Activated naive CD4-positive, alpha-beta T cell treated with Interleukin-2 at 50 U/mL for 16 hours (primary cell): ENCODE data around the gene ABCB8.

Experiments used
- DNase-seq: peaks from one replicate; pipeline ENCODE4 v3.0.0-alpha.2; 2020

The ABCB8 gene

DNA sequence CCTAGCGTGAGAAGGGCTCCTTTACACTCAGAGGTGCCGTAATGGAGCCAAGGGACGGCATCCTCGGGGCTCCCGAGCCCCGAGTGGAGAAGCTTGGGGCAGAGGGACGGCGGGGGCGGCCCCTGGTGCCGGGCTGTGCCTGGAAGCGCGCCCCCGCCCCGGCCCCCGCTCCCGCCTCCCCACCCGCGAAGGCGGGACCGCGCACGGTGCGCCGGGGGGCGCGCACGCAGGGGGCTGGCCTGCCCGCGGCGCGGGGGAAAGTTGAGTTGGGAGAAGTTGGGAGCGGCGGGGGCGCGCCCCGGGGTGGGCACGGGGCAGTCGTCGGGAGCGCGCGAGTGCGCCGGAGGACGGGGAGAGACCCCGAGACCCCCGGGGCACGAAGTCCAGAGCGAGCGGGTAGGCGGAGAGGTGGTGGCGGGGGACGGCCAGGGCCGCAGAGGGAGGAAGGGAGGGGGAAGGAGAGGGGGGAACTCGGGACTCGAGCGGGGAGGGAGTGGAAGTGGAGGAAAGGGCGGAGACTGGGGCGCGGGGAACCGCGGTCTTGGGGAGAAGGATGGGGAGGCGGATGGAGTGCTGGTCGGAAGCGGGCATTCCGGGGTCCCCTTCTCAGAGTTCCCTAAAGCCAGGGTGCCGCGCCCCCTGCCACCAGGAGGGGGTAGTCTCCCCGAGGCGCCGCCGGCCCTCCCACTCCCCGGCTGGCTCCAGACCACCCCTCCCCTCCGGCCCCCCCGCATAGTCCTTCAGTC, 31.3 kb downstream of the ABCB8 start, which contains the start of gene SLC4A2:
Gene SLC4A2 (plus strand): TSS at position 223 of the 746 bp plus-strand sequence. CDS start 2,399 bp downstream, outside the sequence.
- DNase-seq, result peak; percentile 73

DNA sequence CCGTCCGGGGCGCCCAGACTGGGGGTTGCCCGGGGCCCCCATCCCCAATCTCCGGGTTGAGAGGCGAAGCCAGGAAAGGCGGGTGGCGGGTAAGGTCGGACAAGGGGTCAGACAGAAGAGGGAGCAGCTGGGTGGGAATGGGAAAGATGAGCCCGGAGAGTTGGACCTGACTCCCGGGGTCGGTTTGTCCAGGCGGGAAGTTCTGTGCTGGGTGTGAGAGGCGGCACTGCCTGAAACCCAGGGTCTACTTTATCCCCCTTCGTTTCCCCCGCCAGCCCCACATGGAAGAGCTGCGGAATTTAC, 31.8 kb downstream of the ABCB8 start:
- no peak for DNase-seq

DNA sequence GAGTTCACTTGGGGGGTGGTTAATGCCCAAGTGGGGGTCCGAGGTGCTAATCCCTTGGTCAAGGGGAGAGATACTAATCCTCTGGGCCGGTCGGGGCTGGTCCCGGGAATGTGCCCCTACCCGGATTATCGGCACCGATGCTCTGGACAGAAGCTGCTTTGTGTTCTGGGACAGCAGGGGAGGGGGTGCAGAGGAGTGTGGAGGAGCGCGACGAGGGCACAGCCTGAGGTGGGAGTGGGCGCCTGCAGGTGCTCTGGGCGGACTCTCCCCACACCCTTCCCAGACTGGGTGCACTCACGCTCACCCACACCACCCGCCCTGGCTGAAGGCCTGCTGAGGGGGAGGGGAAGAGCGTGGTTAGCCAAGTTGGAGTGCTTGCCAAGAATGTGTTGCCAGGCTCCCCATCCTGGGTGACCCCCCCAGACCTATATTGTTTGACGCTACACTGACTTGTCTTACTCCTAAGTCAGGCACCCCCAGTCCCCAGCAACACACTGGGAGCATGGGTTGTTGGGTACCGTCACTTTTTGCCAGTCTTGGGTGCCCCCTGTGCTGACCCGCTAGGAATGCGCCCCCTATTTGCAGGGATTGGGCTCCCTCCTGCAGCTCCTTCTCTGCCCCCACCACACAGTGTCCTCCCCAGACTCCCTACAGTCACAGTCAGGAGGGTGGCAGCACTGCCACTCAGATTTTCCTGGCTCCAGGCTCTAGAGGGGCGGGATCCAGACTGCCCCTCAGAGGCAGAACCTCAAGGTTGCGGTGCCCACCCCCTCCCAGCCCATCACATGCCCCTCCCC, 32.4 kb downstream of the ABCB8 start:
- peak; percentile 24 for DNase-seq

DNA sequence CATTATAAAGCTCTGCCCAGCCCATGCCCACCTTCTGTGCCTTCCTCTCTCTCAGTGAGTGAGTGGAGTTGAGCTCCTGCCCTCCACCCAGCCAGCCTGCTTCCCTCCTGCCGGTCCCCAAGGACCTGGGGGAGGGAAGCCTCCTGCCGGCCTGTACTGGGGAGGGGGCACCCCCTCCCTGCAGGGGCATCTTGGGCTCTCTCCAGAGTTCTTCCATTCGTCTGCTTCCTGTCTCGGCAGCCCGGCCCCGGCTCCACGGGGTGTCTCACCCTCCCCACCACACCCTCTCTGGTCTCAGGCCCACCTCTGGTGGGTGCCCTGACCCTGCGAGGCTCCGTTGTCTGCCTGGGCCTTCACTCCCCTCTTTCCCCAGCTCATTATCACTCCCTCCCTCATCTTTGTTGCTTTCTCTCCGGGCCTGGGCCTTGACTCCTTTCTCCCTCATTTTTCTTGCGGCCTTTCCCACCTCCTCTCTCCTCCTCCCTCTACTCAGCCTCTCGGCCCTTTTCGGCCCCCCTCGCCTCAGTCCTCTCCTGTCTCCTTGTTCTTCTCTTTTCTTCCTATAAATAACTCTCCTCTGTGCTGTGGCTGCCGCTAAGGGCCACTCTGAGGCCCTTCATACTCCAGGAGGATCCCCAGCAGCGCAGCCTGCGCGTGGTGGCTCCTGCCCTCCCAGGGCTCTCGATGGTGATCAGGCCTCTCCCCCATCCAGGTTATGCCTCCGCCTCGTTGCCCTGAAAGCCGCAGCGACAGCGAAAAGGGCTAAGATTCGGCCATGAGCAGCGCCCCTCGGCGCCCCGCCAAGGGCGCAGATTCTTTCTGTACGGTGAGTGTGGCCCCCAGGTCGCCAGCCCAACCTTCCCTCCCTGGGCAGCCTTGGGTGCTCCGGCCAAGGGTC, 33.2 kb downstream of the ABCB8 start:
- no peak for DNase-seq

DNA sequence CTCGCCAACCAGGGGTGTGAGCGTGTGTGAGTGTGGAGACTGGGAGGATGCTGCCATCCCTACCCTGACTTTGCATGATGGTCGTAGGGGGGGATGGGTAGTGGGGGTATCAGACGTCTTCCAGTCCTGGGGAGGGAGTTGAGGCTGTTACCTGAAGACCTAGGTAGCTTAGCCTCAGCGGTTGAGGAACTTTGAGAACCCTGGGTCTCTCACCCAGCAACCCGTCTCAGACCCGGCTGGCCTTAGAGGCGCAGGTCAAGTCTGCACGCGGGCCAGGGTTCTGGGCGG, 33.8 kb downstream of the ABCB8 start:
- DNase-seq, result no peak

DNA sequence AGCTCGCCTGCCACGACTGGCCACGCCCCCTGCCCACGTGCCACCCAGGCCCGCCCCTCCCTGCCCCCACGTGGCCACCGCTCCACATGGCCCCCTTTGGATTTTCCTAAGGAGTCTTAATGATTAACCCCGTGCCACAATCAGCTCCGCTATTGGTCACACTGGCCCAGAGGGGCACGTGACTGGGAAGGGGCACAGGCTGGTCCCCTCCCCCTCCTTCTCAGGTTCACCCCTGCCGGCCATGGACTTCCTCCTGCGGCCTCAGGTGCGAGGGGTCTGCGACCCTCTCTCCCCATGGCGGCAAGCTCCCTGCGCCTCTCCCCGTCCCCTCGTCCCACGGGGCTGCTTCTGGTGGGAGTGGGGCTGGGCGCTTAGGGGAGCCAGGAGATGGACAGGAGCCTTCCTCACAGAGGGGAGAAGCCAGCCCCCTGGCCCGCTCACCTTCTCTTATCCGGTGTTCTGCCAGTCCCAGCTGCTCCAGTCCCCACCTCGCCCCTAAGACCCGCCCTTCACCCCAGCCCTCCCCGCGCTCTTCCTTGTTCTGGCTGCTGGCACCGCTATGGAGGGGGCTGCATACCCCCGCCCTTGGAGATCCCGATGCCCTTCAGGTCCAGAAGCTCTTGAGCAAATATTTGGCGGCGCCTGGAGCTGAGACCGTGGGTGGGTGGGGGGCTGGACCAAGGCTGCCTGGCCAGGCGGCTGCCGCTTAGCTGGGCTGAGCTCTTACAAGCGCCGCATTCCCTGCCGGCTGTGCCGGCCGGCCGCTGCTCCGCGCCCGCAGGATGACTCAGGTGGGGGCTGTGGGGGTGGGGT, 34.4 kb downstream of the ABCB8 start:
- DNase-seq, result no peak

DNA sequence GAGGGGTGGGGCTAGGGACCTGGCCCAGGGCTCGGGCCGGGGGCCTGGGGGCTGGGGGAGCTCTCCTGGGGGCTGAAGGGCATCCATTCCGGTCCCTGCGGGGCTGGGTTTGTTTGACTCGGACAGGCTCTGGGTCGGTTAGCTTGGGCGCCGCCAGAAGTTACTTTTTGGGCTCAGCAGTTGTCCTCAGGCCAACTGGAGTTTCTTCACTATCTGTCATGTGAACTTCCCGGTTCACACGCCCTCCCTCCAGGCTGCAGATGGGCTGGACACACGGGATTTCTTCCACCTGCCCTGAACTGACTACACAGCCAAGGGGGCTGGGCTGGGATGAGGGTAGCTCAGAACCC, 34.9 kb downstream of the ABCB8 start:
- no peak for DNase-seq

DNA sequence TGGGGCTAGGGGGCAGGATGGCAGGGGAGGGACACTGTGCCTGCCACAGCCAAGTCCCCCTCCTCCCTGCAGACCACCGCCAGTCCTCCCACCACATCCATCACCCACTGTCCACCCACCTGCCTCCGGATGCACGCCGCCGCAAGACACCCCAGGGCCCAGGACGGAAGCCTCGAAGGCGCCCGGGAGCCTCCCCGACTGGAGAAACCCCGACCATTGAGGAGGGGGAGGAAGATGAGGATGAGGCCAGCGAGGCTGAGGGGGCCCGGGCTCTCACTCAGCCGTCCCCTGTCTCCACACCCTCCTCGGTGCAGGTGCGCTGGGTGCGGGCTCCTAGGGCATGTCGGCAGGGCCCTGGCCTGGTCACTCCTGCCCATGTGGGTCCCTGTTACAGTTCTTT, 36.2 kb downstream of the ABCB8 start:
- no peak for DNase-seq

DNA sequence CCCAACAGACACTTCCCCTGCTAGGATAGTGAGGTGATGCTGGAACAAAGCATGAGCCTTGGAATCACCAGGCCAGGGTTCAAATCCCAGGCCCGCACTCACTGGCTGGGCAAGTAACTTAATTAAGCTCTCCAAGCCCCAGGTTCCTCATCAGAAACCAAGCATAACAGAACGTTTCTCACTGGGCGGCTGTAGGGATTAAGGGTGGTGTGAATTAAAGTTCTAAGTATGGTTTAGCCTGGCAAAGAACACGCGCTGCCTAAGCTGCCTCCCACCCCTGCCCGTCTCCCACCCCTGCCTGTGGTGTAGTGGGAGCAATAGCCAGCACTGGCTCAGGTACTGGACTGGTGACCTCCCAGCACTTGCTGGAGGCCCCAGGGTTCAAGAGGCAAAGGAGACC, 36.7 kb downstream of the ABCB8 start:
- no peak for DNase-seq

DNA sequence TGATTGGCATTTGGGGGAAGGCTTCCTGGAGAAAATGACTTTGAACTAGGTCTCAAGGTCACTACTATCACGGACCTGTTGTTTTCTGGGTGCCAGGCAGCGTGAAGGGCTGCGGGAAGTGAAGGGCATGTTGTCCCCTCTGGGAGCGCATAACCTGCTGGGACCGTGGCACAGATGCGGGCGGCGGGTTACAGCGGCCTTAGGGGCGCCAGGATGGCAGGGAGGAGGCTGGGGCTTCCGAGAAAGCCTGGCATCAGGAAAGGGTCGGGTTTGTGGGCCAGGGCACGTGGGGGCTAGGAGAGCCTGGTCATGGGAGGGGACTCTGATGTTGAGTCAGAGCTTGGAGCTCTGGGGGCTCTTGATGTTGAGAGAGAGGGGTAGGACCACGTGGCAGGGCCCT, 37.3 kb downstream of the ABCB8 start:
- DNase-seq, result no peak

DNA sequence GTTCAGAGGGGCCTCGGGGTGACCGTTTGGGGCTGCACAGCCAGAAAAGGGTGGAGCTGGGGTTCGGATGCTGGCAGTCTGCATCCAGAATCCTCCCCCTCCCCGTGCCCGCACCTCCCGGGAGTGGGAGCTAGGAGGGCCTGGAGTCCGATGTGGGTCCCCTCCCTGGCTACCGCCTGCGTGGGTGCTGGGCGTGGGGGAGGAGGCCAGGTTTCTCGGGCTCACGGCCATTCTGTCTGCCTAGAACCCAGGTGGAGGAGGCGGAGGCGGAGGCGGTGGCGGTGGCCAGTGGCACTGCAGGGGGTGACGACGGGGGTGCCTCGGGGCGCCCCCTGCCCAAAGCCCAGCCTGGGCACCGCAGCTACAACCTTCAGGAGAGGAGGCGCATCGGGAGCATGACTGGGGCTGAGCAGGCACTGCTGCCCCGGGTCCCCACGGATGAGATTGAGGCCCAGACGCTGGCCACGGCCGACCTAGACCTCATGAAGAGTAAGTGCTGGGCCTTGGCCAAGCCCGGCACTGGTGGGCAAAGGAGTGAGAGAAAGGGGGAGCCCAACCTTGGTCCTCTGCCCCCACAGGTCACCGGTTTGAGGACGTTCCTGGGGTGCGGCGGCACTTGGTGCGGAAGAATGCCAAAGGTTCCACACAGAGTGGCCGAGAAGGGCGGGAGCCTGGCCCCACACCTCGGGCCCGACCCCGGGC, 38.2 kb downstream of the ABCB8 start:
- DNase-seq, result no peak

DNA sequence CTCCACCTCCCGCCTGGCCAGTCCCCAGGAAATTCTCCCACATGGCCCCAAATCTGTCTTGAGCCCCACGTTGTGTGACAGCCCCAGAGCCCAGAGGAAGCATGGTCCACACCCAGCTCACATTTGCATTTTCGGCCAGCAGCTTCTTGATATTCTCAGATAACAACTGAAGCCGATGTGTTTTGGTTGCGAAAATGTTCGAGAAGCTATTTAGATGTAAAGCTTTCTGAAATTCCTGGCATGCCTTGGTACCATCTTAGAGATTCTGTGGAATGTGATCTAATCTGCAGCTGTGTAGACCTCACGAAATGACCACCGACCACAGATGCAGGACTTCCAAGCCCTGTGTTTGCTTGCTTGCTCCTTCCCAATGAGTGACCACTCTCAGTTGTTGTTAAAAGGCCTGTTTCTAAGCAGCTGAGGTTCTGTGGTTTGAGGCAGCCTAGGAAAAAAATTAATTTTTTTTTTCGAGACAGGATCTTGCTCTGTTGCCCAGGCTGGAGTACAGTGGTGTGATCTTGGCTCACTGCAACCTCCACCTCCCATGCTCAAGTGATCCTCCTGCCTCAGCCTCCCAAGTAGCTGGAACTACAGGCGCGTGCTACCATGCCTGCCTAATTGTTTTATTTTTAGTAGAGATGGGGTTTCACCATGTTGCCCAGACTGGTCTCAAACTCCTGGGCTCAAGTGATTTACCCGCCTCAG, 40.0 kb downstream of the ABCB8 start:
- DNase-seq, result no peak

DNA sequence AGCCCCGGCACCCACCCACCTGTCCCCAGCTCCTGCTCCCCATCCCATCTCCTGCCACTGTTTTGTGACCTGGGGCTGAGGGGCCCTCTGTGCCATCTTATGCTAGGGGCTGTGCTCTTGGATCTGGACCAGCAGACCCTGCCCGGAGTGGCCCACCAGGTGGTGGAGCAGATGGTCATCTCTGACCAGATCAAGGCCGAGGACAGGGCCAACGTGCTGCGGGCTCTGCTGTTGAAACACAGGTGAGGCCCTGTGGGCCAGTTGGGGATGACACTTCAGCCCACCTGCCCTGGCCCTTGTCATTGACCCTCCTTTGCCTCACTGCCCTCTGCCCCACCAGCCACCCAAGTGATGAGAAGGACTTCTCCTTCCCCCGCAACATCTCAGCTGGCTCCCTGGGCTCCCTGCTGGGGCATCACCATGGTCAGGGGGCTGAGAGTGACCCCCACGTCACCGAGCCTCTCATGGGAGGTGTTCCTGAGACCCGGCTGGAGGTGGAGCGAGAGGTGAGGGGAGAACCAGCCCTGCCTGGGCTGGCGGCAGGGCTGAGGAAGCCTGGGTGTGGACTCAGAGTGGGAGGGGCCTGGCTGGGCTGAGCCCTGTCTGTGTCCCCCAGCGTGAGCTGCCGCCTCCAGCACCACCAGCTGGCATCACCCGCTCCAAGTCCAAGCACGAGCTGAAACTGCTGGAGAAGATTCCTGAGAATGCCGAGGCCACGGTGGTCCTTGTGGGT, 41.8 kb downstream of the ABCB8 start:
- no peak for DNase-seq

DNA sequence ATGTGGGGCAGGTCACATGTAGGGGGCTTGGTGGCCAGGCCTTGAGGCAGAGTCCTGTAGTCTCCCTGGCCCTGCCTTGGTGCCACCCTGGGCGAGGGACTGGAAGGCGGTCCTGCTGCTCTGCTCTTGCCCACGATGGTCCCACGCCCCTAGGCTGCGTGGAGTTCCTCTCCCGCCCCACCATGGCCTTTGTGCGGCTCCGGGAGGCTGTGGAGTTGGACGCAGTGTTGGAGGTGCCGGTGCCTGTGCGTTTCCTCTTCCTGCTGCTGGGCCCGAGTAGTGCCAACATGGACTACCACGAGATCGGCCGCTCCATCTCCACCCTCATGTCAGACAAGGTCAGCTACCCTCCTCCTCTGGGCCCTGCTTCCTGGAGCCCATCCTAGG, 42.3 kb downstream of the ABCB8 start:
- DNase-seq, result no peak

DNA sequence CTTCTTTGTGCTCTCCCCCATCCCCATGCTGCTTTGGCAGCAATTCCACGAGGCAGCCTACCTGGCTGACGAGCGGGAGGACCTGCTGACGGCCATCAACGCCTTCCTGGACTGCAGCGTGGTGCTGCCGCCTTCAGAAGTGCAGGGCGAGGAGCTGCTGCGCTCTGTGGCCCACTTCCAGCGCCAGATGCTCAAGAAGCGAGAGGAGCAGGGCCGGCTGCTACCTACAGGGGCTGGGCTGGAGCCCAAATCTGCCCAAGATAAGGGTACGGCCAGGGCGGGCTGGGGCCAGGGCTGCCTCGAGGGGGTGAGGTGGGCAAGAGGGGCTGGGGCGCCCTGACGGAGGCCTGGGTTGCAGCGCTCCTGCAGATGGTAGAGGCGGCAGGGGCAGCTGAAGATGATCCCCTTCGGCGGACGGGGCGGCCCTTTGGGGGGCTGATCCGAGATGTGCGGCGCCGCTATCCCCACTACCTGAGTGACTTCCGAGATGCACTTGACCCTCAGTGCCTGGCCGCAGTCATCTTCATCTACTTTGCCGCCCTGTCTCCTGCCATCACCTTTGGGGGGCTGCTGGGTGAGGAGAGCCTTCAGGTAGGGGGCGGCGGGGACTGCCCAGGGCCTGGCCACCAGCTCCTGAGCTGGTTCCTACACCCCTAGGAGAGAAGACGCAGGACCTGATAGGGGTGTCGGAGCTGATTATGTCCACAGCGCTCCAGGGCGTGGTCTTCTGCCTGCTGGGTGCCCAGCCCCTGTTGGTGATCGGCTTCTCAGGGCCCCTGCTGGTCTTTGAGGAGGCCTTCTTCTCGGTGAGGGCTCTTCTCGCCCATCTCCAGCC, 43.0 kb downstream of the ABCB8 start:
- no peak for DNase-seq

DNA sequence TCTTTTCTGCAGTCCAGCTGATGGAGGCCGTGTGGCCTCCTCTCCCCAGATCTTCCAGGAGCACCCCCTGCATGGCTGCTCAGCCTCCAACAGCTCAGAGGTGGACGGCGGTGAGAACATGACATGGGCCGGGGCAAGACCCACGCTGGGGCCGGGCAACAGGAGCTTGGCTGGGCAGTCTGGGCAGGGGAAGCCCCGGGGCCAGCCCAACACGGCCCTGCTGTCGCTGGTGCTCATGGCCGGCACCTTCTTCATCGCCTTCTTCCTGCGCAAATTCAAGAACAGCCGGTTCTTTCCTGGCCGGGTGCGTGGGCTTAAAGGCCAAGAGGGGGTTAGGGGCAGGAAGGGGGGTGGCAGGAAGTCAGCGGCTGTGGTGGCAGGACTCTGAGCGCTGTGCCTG, 45.7 kb downstream of the ABCB8 start:
- no peak for DNase-seq

DNA sequence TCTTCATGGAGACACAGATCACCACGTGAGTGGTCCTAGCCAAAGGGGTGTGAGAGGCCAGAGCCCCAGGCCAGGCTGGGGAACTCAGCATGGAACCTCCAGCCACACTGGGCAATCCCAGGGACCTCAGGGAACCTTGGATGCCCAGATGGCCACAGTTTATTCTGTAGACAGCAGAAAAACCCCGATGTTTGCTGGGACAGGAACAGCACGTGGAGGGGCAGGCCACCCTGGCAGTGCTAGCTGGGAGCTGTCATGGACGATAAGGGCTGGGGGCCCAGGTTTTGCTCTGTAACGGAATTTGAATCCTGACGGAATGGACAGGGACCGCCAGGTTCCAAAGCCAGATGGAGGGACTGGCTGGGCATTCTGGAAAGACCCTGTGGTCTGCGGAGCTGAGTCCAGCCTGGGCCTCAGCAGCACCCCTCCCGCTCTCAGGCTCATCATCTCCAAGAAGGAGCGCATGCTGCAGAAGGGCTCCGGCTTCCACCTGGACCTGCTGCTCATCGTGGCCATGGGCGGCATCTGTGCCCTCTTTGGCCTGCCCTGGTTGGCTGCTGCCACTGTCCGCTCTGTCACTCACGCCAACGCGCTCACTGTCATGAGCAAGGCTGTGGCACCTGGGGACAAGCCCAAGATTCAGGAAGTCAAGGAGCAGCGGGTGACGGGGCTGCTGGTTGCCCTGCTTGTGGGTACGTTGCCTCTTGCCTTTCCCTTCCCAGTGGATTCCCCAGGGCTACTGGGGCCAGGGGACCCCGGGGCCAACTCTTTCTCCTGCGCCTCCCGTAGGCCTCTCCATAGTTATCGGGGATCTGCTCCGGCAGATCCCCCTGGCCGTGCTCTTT, 46.8 kb downstream of the ABCB8 start:
- no peak for DNase-seq

DNA sequence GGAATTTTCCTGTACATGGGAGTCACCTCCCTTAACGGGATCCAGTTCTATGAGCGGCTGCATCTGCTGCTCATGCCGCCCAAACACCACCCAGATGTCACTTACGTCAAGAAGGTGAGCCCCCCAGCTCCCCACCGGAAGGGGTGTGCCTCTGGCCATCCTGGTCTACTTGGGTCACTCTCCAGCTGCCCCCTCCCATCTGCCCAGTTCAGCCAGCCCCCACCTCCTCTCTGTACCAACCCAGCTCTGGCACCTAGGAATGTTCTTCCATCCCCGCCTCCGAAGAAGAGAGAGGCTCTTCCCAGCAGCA, 47.4 kb downstream of the ABCB8 start:
- no peak for DNase-seq

DNA sequence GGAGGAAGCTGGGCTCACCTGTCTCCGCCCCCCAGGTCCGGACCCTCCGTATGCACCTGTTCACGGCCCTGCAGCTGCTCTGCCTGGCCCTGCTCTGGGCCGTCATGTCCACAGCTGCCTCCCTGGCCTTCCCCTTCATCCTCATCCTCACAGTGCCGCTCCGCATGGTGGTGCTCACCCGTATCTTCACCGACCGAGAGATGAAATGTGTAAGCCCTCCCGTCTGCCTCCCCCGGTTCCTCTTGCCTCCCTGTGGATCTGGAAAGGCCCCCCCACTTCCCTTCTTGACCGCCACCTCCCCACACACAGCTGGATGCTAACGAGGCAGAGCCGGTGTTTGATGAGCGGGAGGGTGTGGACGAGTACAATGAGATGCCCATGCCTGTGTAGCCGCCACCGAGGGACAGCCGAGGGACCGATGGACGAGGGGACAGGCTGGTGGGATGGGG, 47.8 kb downstream of the ABCB8 start:
- DNase-seq, result no peak
